ENCODE data around the gene THRB. TPM values are rescaled to one million over a fixed set of nuclear protein-coding genes. Genes with fewer than 3 reads are reported as not detected.
A peak's percentile ranks its signal among the peaks of the same experiment; 100 is the strongest.

The THRB gene
- total RNA-seq, 1 experiment from 2014 or later: 2.6 TPM

GRCh38 chr3:24379936-24380335, 114.7 kb downstream of the THRB start:
- no peak for DNase-seq (ENCODE audit: low read depth)

- DNase-seq (ENCODE audit: low read depth): no peak
These were observed 116.3 kb downstream of the THRB start for GRCh38 chr3:24378313-24378712.

GRCh38 chr3:24377218-24377993, 117.2 kb downstream of the THRB start:
- DNase-seq (ENCODE audit: low read depth): peak; percentile 26

DNA sequence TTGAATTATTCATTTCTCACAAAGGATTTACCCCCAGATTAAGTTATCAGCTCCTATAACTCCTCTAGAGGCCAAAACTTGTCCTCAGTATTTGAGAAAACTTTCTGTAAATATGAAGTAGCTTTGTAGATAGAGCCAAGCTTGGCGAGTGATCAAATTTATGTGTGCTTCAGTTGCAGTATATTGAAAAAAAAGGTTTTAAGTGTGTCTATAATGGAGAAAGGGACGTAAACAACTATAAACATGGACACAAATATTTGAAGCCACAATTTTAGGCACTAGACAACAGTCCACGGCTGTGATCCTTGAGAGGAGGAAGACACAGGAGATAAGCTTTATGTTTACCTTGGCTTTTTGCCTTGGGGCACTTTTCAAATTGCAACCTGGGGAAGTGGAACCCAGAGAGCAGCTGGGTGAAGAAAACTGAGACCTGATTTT, 118.7 kb downstream of the THRB start:
- no peak for DNase-seq (ENCODE audit: low read depth)

GRCh38 chr3:24374801-24375200, 119.8 kb downstream of the THRB start:
- no peak for DNase-seq (ENCODE audit: low read depth)

- DNase-seq (ENCODE audit: low read depth): no peak
These were observed 121.3 kb downstream of the THRB start for GRCh38 chr3:24373198-24373959.

- DNase-seq (ENCODE audit: low read depth): no peak
These were observed 122.0 kb downstream of the THRB start for GRCh38 chr3:24372559-24373197.

- no peak for DNase-seq (ENCODE audit: low read depth)
These were observed 124.1 kb downstream of the THRB start for GRCh38 chr3:24370352-24371090.

GRCh38 chr3:24368605-24369004, 126.0 kb downstream of the THRB start:
- no peak for DNase-seq (ENCODE audit: low read depth)

GRCh38 chr3:24367664-24368264, 126.9 kb downstream of the THRB start:
- no peak for DNase-seq (ENCODE audit: low read depth)

GRCh38 chr3:24367216-24367615, 127.4 kb downstream of the THRB start:
- no peak for DNase-seq (ENCODE audit: low read depth)

- peak; percentile 94 for DNase-seq (ENCODE audit: low read depth)
These were observed 129.5 kb downstream of the THRB start for GRCh38 chr3:24365168-24365567.

GRCh38 chr3:24364359-24364758, 130.3 kb downstream of the THRB start:
- DNase-seq (ENCODE audit: low read depth): no peak

- no peak for DNase-seq (ENCODE audit: low read depth)
These were observed 131.4 kb downstream of the THRB start for GRCh38 chr3:24363242-24363641.

DNA sequence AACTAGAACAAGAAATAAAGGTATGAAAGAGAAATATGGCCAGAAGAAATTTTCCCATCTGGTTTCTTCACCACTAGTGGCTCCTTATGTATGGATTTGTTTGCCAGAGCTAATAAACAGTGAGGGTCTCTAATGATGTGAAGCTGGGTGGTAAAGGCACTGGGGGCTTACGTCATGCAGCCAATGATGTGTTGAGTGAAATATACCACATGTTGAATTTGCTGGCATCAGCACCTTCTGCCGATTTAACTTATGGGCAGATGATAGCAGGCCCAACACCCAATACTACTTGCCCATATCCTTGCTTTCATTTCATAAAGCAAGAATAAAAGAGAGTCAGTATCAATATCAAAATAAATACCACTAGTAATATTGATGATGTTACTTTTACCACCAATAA, 133.0 kb downstream of the THRB start:
- no peak for DNase-seq (ENCODE audit: low read depth)

- DNase-seq (ENCODE audit: low read depth): no peak
These were observed 133.7 kb downstream of the THRB start for GRCh38 chr3:24360957-24361356.

DNA sequence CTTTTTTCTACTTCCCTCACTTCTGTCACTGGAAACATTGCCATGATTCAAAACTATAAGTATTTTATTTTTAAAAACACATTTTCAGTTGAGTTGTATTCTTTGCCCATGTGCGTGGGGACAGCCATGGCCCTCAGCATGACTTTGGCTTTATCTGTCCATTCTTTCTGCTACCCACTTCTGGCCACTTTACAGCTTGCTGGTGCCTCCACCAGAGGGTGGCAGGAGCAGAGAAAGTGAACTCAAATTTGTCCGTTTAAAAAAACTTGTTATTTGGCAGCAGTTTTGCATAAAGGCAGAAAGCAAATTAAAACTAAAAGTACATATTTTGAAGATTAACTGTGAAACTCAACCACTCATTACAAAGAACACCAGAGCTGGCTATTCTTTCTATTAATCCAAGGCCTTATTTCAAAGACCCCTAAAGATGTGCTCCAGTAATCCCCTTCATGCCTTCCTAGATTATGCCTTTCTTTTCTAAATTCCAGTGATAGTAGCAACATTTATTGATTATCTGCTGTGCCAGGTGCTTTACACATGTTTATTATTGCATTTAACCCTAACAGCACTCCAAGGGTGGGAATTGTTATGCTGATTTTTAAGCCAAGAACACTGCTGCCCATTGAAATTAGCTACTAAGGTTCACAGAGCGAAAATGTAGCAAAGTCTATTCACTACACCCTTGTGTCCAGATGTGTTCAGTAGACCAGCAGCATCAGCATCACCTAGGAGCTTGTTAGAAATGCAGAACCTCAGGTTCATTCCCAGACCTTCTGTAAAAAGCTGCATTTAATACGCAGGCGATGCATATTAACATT, 134.8 kb downstream of the THRB start:
- peak; percentile 14 for DNase-seq (ENCODE audit: low read depth)

DNA sequence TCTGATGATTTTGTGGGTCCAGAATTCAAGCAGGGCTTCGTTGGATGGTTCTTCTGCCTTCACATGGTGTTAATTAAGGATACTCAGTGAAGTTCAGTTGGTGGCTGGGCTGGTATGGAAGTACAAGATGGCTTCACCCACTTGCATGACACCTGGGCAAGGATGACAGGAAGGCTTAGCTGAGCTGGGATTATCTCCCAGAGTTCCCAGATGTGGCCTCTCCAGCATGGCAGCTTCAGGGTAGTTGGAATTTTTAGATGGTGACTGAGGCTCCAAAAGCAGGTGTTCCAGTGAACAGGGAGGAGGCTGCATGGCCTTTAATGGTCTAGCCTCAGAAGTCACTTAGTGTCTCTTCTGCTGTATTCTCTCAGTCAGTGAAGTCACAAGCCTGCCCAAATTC, 135.5 kb downstream of the THRB start:
- DNase-seq (ENCODE audit: low read depth): no peak

DNA sequence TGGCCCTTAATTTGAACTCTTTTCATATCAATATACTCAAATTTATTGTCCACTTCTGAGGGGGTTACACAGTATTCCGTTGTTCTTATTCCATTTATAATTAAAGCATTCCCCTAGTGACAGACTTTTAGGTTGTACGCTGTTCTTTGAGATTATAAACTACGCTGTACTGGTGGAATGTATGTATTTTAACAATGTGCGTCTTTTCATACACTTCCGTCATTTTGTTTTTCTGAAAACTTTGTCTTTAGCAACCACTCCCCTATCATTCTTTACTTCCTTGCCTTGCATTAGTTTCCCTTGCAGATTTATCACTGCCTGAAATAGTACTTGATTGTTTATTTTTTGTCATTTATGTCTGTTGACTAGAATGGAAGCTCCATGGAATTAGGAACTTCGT, 137.0 kb downstream of the THRB start:
- DNase-seq (ENCODE audit: low read depth): no peak

DNA sequence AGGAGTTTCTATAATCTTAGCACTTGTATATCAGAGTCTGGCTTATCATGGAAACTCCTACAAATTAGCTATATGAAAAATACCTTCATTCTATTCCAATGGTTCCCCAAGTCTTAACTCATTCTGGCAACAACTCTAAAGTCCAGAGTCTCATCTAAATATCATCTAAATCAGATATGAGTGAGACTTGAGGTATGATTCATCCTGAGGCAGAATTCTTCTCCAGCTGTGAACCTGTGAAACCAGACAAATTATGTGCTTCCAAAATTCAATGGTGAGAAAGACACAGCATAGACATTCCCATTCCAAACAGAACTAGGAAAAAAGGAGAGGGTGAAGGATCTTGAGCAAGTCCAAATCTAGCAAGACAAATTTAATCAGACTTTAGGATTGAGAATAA, 138.8 kb downstream of the THRB start:
- no peak for DNase-seq (ENCODE audit: low read depth)

Measured in LHCN-M2 (cell line).